Neutrophil (primary cell): ENCODE results near the gene DAZAP1.
A peak's percentile ranks its signal among the peaks of the same experiment; 100 is the strongest.

ENCODE experiments used
- H3K27ac ChIP-seq: fragments of 200-600 bp; sonication (generic); 2 replicates; pipeline ENCODE4 v1.5.1; 2016; ENCODE audit warnings: mild to moderate bottlenecking, moderate library complexity
- H3K27me3 ChIP-seq: fragments of 200-600 bp; sonication (generic); 2 replicates; pipeline ENCODE4 v1.6.0; 2016; ENCODE audit warnings: mild to moderate bottlenecking
- H3K36me3 ChIP-seq: fragments of 200-600 bp; sonication (generic); 2 replicates; pipeline ENCODE4 v1.5.1; 2017
- H3K4me1 ChIP-seq, 2 experiments: fragments of 200-600 bp in 1 of 2; sonication (generic) in 1 of 2; 1 replicate in 1 of 2; 2 replicates in 1 of 2; pipeline versions ENCODE4 v1.5.1 to v1.6.1; 2013 to 2016; ENCODE audit warnings: low read depth in 1 of 2, low read length in 1 of 2, mild to moderate bottlenecking in 1 of 2, moderate library complexity in 1 of 2; ENCODE audit not compliant: control insufficient read depth in 1 of 2, insufficient read depth in 1 of 2
- H3K4me3 ChIP-seq, 2 experiments: fragments of 200-600 bp in 1 of 2; sonication (generic) in 1 of 2; 1 replicate in 1 of 2; 2 replicates in 1 of 2; pipeline ENCODE4 v1.5.1; 2013 to 2016; ENCODE audit warnings: low read depth in 1 of 2, low read length in 1 of 2, mild to moderate bottlenecking in 1 of 2, moderate library complexity in 1 of 2
- H3K9me3 ChIP-seq: fragments of 200-600 bp; sonication (generic); 2 replicates; pipeline ENCODE4 v1.5.1; 2016
- CTCF ChIP-seq: fragments of 200-600 bp; sonication (generic); IDR thresholded peaks from 2 replicates; pipeline ENCODE4 v1.5.1; 2016; ENCODE audit warnings: antibody characterized with exemption

Gene DAZAP1

GRCh38 chr19:1410136-1410786, 2.9 kb downstream of the DAZAP1 start:
- no peaks in the 10 kb centered on the region for H3K9me3 ChIP-seq
- H3K27ac ChIP-seq: no peak overlapping the region
- no peak overlapping the region for H3K4me3 ChIP-seq
- H3K27me3 ChIP-seq: no peaks in the 10 kb centered on the region
- H3K4me1 ChIP-seq: peaks cover 29 to 32% of the 10 kb centered on the region in 2 experiments
- TF ChIP-seq CTCF: no peak
- peaks cover 13% of the 10 kb centered on the region for H3K36me3 ChIP-seq

GRCh38 chr19:1410789-1411188, 3.4 kb downstream of the DAZAP1 start:
- peaks cover 13% of the 10 kb centered on the region for H3K36me3 ChIP-seq
- H3K9me3 ChIP-seq: no peaks in the 10 kb centered on the region
- H3K4me3 ChIP-seq: no peak overlapping the region
- TF ChIP-seq CTCF: no peak
- no peak overlapping the region for H3K27ac ChIP-seq
- no peaks in the 10 kb centered on the region for H3K27me3 ChIP-seq
- peaks cover 34 to 37% of the 10 kb centered on the region in 2 experiments for H3K4me1 ChIP-seq

DNA sequence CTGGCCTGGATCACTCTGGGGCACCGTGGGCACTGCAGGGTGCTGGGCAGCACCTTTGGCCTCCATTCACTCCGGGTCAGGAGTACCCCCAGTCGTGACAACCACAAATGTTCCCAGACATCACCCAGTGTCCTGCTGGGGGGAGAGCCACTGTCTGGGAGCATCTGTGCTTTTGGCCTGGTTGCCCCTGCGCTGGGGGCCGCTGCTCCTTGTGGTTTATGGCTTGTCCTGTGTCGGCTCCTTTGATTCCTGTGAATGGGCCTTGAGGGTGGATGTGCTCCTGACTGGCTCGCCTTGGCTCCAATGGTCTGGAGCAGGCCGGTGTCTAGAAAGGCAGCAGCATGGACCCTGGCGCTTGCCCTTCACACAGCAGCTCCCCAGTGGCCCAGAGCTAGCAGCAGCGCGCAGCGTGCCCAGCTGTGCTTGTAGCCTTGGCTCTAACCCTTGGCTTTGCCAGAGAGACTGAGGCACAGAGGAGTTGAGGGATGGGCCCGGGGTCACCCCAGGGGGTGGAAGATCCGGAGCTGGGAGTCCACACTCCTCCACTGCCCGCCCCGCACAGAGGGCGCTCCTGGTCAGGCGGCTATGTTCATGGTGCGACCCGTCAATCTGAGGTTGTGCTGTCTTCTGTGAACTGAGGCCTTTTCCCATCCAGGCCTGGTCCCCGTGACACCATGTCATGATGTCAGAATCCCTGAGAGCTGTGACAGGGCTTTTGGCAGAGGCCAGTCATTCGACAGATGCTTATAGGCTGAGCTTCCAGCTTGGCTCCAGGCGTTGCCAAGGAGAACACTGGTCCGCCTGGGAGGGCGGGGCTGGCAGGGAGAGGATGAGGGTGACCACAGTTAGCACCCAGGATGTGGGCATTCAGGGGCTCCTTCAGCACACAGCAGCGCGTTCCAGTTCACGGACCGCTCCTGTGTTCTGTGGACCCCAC, 4.1 kb downstream of the DAZAP1 start:
- H3K4me3 ChIP-seq: no peak overlapping the region
- H3K27me3 ChIP-seq: no peaks in the 10 kb centered on the region
- TF ChIP-seq CTCF: no peak
- no peak overlapping the region for H3K27ac ChIP-seq
- H3K9me3 ChIP-seq: no peaks in the 10 kb centered on the region
- peaks cover 35 to 40% of the 10 kb centered on the region in 2 experiments for H3K4me1 ChIP-seq
- peaks cover 13% of the 10 kb centered on the region for H3K36me3 ChIP-seq

DNA sequence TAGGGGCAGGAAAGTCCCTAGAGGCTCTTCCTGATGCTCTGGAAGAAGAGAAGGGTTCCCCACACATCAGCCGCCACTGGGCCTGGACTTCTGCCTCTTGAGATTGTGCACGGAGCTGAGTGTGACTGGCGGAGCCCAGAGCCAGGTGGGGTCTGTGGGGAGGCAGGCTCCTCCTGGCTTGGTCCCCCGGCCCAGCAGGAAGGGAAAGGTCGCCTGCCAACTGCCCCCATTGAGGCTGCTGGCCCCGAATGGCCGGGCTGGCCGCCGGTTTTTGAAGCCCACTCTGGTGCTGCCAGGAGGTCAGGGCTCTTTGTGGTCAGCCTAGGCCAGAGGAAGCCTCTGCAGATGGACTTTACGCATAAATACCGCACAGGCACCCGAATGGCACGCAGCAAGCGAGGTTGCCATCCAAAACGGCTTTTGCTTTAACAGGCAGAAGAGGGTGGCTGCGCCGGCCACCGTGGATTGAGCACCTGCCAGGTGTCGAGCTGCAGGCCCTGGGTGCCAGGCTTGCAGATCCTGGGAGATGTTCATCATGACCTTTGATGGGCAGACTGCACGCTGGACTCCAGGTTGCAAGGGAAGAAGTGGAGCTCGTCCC, 5.0 kb downstream of the DAZAP1 start:
- no peak for TF ChIP-seq CTCF

GRCh38 chr19:1412995-1413800, 5.8 kb downstream of the DAZAP1 start:
- no peaks in the 10 kb centered on the region for H3K27me3 ChIP-seq
- no peak for TF ChIP-seq CTCF
- H3K4me3 ChIP-seq: no peak overlapping the region
- H3K9me3 ChIP-seq: no peaks in the 10 kb centered on the region
- H3K4me1 ChIP-seq: peaks cover 25 to 32% of the 10 kb centered on the region in 2 experiments
- peaks cover 24% of the 10 kb centered on the region for H3K36me3 ChIP-seq
- peak overlapping the region; percentile 25 for H3K27ac ChIP-seq

More for the DNA sequence above, 5.0 kb downstream of the DAZAP1 start:
- H3K9me3 ChIP-seq: no peaks in the 10 kb centered on the region
- H3K4me3 ChIP-seq: no peak overlapping the region
- no peak overlapping the region for H3K27ac ChIP-seq
- H3K36me3 ChIP-seq: peaks cover 16% of the 10 kb centered on the region
- no peaks in the 10 kb centered on the region for H3K27me3 ChIP-seq
- peaks cover 29 to 35% of the 10 kb centered on the region in 2 experiments for H3K4me1 ChIP-seq
